ENCODE data around the gene TEX261. TPM values are rescaled to one million over a fixed set of nuclear protein-coding genes. Genes with fewer than 3 reads are reported as not detected.

Gene TEX261
- total RNA-seq, 2 experiments from 2014 or later: 34.8 to 35.8 TPM

DNA sequence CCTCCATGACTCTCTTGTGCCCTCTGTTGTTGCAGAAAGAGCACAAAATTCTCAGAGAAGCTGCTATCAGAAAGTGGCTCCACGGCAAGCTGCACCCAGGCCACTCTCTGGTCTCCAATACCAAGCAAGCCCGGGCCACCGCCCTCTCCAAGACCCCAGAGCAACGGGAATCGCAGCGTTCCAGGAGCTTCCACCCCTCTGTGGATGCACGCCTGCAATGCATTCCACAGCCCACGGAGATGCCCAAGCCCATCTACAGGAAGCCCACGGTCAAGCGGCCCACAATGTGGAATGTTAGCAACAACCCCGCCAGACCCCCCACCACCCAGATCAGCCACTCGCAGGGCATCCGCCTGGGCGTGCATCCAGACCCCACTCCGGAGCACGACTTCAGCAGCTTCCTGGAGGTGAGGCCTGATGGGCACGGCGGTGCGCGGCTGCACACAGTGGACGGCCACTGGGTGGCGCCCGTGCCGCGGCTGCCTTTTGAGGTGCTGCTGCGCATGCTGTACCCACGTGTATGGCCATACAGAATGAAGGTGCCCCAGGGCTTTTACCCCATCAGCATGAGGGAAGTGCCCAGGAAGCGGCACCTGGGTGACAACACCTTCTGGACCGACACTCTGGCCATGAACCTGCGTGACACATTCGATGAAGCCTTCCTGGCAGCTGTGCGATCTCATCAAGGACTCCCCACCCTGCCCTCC is 9.9 kb downstream of the TEX261 start:
- peak; percentile 85 for DNase-seq
- Mint-ChIP-seq H3K27ac (no peak overlapping the region), H3K4me1 (peaks cover 7% of the 10 kb centered on the region), H3K27me3 (no peaks in the 10 kb centered on the region), H3K4me3 (no peak overlapping the region), H3K36me3 (ENCODE audit: low read depth) (peaks cover 28% of the 10 kb centered on the region), H3K9me3 (no peaks in the 10 kb centered on the region)
- POLR2A ChIA-PET: interaction anchor here (0.8 to 1.8 kb wide), 3 partner anchors 17 to 243 kb away, joined by 3 to 6 read pairs (median 4); partner anchors contain the start of gene PAIP2B
- CTCF ChIA-PET: interaction anchor here (0.6 to 3.7 kb wide), 19 partner anchors 9 to 695 kb away, joined by 3 to 26 read pairs (median 4); partner anchors contain the start of genes NAGK and TEX261

DNA sequence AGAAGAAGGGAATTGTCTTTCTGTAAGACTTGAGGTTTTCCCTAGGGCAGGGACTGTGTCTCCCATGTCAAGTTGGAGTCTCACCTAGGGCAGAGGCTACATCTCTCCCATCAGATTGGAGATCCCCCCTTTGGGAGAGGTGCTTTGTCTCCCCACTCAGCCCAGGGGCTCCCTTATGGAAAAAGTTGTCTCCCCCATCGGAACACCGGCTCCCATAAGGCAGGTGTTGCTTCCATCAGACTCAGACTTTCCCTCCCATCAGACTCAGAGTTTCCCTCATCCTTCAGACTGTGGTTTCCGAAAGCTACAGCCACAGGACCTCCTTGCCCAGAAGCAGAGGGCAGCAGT is 10.5 kb downstream of the TEX261 start:
- no peak overlapping the region for H3K27ac Mint-ChIP-seq

GRCh38 chr2:70983506-70984227 is 11.0 kb downstream of the TEX261 start:
- peaks cover 9% of the 10 kb centered on the region for H3K4me1 Mint-ChIP-seq

More for the DNA sequence above, 10.5 kb downstream of the TEX261 start:
- Mint-ChIP-seq H3K9me3 (no peaks in the 10 kb centered on the region), H3K4me3 (no peak overlapping the region), H3K27me3 (no peaks in the 10 kb centered on the region), H3K4me1 (peaks cover 9% of the 10 kb centered on the region), H3K36me3 (ENCODE audit: low read depth) (peaks cover 28% of the 10 kb centered on the region)
- CTCF ChIA-PET: interaction anchor here (0.5 to 3.7 kb wide), 19 partner anchors 9 to 694 kb away, joined by 3 to 26 read pairs (median 4); partner anchors contain the start of genes NAGK and TEX261
- DNase-seq: no peak
- POLR2A ChIA-PET: interaction anchor here (0.7 to 1.8 kb wide), 3 partner anchors 17 to 243 kb away, joined by 3 to 6 read pairs (median 3); partner anchors contain the start of genes NAGK and PAIP2B

GRCh38 chr2:70982971-70983370 is 11.7 kb downstream of the TEX261 start:
- H3K27ac Mint-ChIP-seq: no peak overlapping the region
- no peak overlapping the region for H3K4me3 Mint-ChIP-seq

More at GRCh38 chr2:70983506-70984227, 11.0 kb downstream of the TEX261 start:
- no peak overlapping the region for H3K27ac Mint-ChIP-seq
- H3K27me3 Mint-ChIP-seq: no peaks in the 10 kb centered on the region
- DNase-seq: no peak
- ChIA-PET CTCF (interaction anchor here (0.5 to 3.7 kb wide), 9 partner anchors 9 to 692 kb away, joined by 3 to 26 read pairs (median 6); partner anchors contain the start of gene TEX261), POLR2A (interaction anchor here (0.7 to 1.8 kb wide), 2 partner anchors 18 to 85 kb away, joined by 3 to 6 read pairs; partner anchors contain the start of gene NAGK)
- H3K36me3 Mint-ChIP-seq (ENCODE audit: low read depth): peaks cover 26% of the 10 kb centered on the region
- H3K9me3 Mint-ChIP-seq: no peaks in the 10 kb centered on the region
- no peak overlapping the region for H3K4me3 Mint-ChIP-seq

GRCh38 chr2:70981866-70982810 is 12.5 kb downstream of the TEX261 start:
- DNase-seq: no peak
- ChIA-PET CTCF (interaction anchor here (1.2 to 3.2 kb wide), 2 partner anchors 15 to 19 kb away, joined by 3 to 11 read pairs; no protein-coding TSS in a partner anchor), POLR2A (no interaction called here)
- Mint-ChIP-seq H3K9me3 (no peaks in the 10 kb centered on the region), H3K4me3 (no peak overlapping the region), H3K36me3 (ENCODE audit: low read depth) (peaks cover 12% of the 10 kb centered on the region), H3K27me3 (no peaks in the 10 kb centered on the region), H3K4me1 (peaks cover 18% of the 10 kb centered on the region), H3K27ac (no peak overlapping the region)

More at GRCh38 chr2:70982971-70983370, 11.7 kb downstream of the TEX261 start:
- CTCF ChIA-PET: interaction anchor here (3.2 to 3.7 kb wide), 2 partner anchors 11 to 16 kb away, joined by 11 to 24 read pairs; partner anchors contain the start of gene TEX261
- POLR2A ChIA-PET: no interaction called here
- Mint-ChIP-seq H3K27me3 (no peaks in the 10 kb centered on the region), H3K4me1 (peaks cover 12% of the 10 kb centered on the region), H3K9me3 (no peaks in the 10 kb centered on the region), H3K36me3 (ENCODE audit: low read depth) (peaks cover 21% of the 10 kb centered on the region)
- no peak for DNase-seq

DNA sequence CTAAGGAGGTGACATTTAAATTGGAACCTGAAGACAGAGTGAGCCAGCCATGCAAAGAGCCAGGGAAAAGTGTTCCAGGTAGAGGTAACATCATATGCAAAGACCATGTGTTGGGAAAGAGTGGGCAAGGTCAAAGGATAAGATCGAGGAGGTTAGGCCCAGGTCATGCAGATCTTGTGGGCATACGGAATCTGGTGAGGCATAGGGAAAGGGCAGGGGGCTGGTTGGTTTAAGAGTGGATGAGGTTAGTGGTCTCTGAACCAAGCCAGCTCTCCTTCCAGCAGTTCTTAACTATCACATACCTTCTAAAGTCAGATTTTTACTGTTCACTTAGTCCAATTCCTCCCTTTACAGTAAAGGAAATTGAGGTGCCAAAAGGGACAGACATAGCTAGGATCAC is 13.3 kb downstream of the TEX261 start:
- Mint-ChIP-seq H3K9me3 (no peaks in the 10 kb centered on the region), H3K36me3 (ENCODE audit: low read depth) (peaks cover 8% of the 10 kb centered on the region), H3K27me3 (no peaks in the 10 kb centered on the region), H3K4me3 (no peak overlapping the region), H3K4me1 (peaks cover 22% of the 10 kb centered on the region), H3K27ac (no peak overlapping the region)
- no peak for DNase-seq
- ChIA-PET CTCF (interaction anchor here (1.2 kb wide), 1 partner anchor 20 kb away, joined by 3 read pairs; no protein-coding TSS in a partner anchor), POLR2A (no interaction called here)

GRCh38 chr2:70979626-70980025 is 15.0 kb downstream of the TEX261 start:
- CTCF ChIA-PET: interaction anchor here (3.8 kb wide), 1 partner anchor 14 kb away, joined by 37 read pairs; no protein-coding TSS in a partner anchor
- Mint-ChIP-seq H3K4me3 (no peak overlapping the region), H3K27me3 (peaks cover 4% of the 10 kb centered on the region), H3K9me3 (no peaks in the 10 kb centered on the region), H3K27ac (no peak overlapping the region), H3K36me3 (ENCODE audit: low read depth) (no peaks in the 10 kb centered on the region), H3K4me1 (peaks cover 19% of the 10 kb centered on the region)
- POLR2A ChIA-PET: no interaction called here
- no peak for DNase-seq

- H3K4me3 Mint-ChIP-seq: no peak overlapping the region
- peaks cover 15% of the 10 kb centered on the region for H3K4me1 Mint-ChIP-seq
- H3K27me3 Mint-ChIP-seq: peaks cover 5% of the 10 kb centered on the region
- H3K9me3 Mint-ChIP-seq: no peaks in the 10 kb centered on the region
- H3K36me3 Mint-ChIP-seq (ENCODE audit: low read depth): no peaks in the 10 kb centered on the region
- CTCF ChIA-PET: interaction anchor here (3.8 kb wide), 1 partner anchor 13 kb away, joined by 37 read pairs; no protein-coding TSS in a partner anchor
- H3K27ac Mint-ChIP-seq: no peak overlapping the region
- POLR2A ChIA-PET: interaction anchor here (1.5 kb wide), 1 partner anchor 90 kb away, joined by 4 read pairs; the partner anchor contains the start of gene NAGK
- DNase-seq: no peak
These were observed 15.5 kb downstream of the TEX261 start for GRCh38 chr2:70979180-70979488.

DNA sequence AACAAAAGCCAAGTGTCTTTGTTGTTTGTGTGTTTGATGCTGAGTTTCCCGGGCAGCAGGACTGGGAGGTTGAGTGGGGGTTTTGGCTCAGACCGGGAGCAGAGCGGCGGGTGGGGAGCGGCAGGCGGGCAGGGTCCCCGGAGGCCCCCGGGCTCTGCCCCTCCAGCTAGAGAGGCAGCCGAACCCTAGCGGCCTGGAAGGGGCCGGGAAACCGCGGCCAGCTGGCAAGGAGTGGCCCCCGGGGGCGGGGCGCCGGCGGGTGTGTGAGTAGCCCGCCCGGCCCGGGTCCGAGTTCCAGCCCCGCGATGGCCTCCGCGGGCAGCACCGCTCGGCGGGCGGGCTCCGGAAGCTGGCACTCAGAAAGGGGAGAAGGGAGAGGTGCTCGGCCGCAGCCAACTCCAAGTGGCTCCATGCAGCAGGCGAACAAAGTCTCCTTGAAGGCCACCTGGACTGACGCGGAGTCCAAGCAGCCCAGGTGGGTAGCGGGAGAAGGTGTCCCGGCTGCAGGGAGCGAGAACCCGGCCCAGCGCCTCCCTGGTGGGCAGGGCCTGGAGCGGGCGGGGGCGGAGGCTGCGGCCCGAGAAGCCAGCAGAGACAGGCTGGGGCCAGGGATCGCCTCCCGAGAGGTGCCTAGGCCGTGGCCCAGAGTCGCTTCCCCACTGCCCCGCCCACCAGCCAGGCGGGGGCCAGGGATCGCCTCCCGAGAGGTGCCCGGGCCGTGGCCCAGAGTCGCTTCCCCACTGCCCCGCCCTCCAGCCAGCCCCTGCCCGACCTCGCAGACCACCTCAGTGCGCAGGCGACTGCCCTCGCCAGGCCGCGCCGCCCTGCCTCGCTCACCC is 16.1 kb downstream of the TEX261 start, which contains the start of gene ANKRD53:
TSS of gene ANKRD53 (plus strand) at position 290 of the 839 bp plus-strand sequence. CDS start at position 306, 16 bp downstream.
- Mint-ChIP-seq H3K4me1 (peaks cover 15% of the 10 kb centered on the region), H3K36me3 (ENCODE audit: low read depth) (no peaks in the 10 kb centered on the region), H3K27ac (peak within 1 kb of the TSS; percentile 73), H3K4me3 (peak within 1 kb of the TSS; percentile 68), H3K27me3 (peaks cover 10% of the 10 kb centered on the region), H3K9me3 (no peaks in the 10 kb centered on the region)
- DNase-seq: peak; percentile 20
- CTCF ChIA-PET: interaction anchor here (1.2 to 3.8 kb wide), 2 partner anchors 12 to 25 kb away, joined by 3 to 37 read pairs; no protein-coding TSS in a partner anchor
- POLR2A ChIA-PET: interaction anchor here (1.5 kb wide), 1 partner anchor 90 kb away, joined by 4 read pairs; the partner anchor contains the start of gene NAGK

DNA sequence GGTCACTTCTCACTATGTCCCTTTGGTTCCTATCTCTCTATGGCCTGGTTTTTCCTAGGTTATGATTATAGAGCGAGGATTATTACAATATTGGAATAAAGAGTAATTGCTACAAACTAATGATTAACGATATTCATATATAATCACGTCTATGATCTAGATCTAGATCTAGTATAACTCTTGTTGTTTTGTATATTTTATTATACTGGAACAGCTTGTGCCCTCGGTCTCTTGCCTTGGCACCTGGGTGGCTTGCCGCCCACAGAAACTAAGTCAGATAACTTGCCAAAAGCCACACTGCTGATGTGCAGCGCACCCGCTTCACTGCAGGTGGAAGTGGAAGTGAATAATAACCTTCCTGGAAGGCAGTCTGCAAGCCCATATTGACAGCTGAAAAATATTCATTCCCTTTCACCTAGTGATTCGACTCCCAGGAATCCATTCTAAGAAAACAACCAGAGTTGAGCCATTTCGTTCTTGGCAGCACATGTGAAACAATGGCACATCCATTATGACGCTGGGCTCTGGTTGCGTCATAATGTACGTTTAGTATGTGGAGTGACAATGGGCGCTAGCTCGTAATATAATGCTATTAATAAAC is 17.0 kb downstream of the TEX261 start:
- H3K4me3 Mint-ChIP-seq: peak overlapping the region; percentile 68
- peak; percentile 40 for DNase-seq
- H3K27ac Mint-ChIP-seq: peak overlapping the region; percentile 73
- POLR2A ChIA-PET: interaction anchor here (1.5 kb wide), 1 partner anchor 91 kb away, joined by 4 read pairs; the partner anchor contains the start of gene NAGK
- H3K36me3 Mint-ChIP-seq (ENCODE audit: low read depth): no peaks in the 10 kb centered on the region
- peaks cover 11% of the 10 kb centered on the region for H3K27me3 Mint-ChIP-seq
- peaks cover 15% of the 10 kb centered on the region for H3K4me1 Mint-ChIP-seq
- CTCF ChIA-PET: interaction anchor here (1.2 to 3.8 kb wide), 2 partner anchors 12 to 24 kb away, joined by 3 to 37 read pairs; no protein-coding TSS in a partner anchor
- no peaks in the 10 kb centered on the region for H3K9me3 Mint-ChIP-seq

DNA sequence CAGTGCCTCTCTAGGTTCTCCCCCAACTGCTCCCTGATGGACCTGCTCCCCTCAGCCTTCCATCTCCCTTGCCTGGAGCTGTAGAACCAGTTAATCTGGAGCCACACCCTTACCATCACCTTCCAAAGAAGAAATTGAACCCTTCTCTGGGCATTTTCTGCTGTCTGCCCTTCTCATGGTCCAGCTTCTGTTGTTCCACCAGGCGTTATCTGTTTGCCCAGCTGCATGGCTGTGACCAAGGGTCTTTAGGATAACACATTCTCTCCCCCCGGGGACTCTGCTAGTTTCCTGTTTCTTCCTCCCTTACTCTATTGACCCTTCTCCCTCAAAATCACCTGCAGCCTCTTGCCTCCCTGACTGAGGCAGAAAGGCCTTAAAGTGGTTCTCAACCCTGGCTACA is 19.4 kb downstream of the TEX261 start:
- H3K4me3 Mint-ChIP-seq: no peak overlapping the region
- no peak overlapping the region for H3K27ac Mint-ChIP-seq
- H3K27me3 Mint-ChIP-seq: peaks cover 24% of the 10 kb centered on the region
- POLR2A ChIA-PET: interaction anchor here (1.2 kb wide), 1 partner anchor 94 kb away, joined by 3 read pairs; the partner anchor contains the start of gene NAGK
- DNase-seq: no peak
- H3K4me1 Mint-ChIP-seq: peaks cover 15% of the 10 kb centered on the region
- CTCF ChIA-PET: interaction anchor here (0.7 to 3.1 kb wide), 3 partner anchors 9 to 27 kb away, joined by 3 to 18 read pairs (median 3); no protein-coding TSS in a partner anchor
- H3K36me3 Mint-ChIP-seq (ENCODE audit: low read depth): no peaks in the 10 kb centered on the region
- H3K9me3 Mint-ChIP-seq: no peaks in the 10 kb centered on the region

All from activated CD4-positive, alpha-beta memory T cell treated with anti-CD3 and anti-CD28 coated beads, Interleukin-2, amount 10 ng/mL, durations not matched to agents 7 days and 5 days (primary cell).